Muscle of back (tissue), 13 donors: Measurements from ENCODE around the gene AVL9. TPM values are rescaled to one million over a fixed set of nuclear protein-coding genes. Genes with fewer than 3 reads are reported as not detected.
"Not testable (repeated sequence)": the region's sequence is repeated elsewhere in the genome, so short reads cannot be mapped to it uniquely, and the experiment has no call there.

ENCODE experiments used
- DNase-seq, 3 donors: peaks; one replicate each; pipeline versions ENCODE4 v3.0.0 to v3.0.0-alpha.2; 2013
- long read RNA-seq, 9 donors: transcript quantifications; one replicate each; lab custom pipeline, GENCODE V29; 2026
- polyA plus RNA-seq, 10 donors: library from polyadenylated mRNA; unstranded; fragments of 120-200 nt; gene quantifications; one replicate each; pipeline ENCODE4 v1.2.1, GENCODE V29; 2013; ENCODE audit not compliant: insufficient read length in 10 of 10

Gene AVL9
- polyA plus RNA-seq: 10 to 100 TPM; 10.3 to 19.7 (median 15.1) TPM
- long read RNA-seq, donor 1, full-length matches to known transcripts: 1 of 1 reads
- long read RNA-seq, donor 1, partial matches to known transcripts: 0 of 1 reads
- long read RNA-seq, donor 1, other reads (novel, unspliced or antisense): 0 of 1 reads
- long read RNA-seq, donor 2, full-length matches to known transcripts: 2 of 2 reads
- long read RNA-seq, donor 2, partial matches to known transcripts: 0 of 2 reads
- long read RNA-seq, donor 2, other reads (novel, unspliced or antisense): 0 of 2 reads
- long read RNA-seq, donor 3: 0 reads
- long read RNA-seq, donor 4, partial matches to known transcripts: 0 of 1 reads
- long read RNA-seq, donor 4, other reads (novel, unspliced or antisense): 0 of 1 reads
- long read RNA-seq, donor 5, full-length matches to known transcripts: 1 of 1 reads
- long read RNA-seq, donor 5, partial matches to known transcripts: 0 of 1 reads
- long read RNA-seq, donor 5, other reads (novel, unspliced or antisense): 0 of 1 reads
- long read RNA-seq, donor 6, full-length matches to known transcripts: 1 of 1 reads
- long read RNA-seq, donor 6, partial matches to known transcripts: 0 of 1 reads
- long read RNA-seq, donor 6, other reads (novel, unspliced or antisense): 0 of 1 reads
- long read RNA-seq, donor 7, full-length matches to known transcripts: 2 of 2 reads
- long read RNA-seq, donor 7, partial matches to known transcripts: 0 of 2 reads
- long read RNA-seq, donor 7, other reads (novel, unspliced or antisense): 0 of 2 reads
- long read RNA-seq, donor 8: 0 reads
- long read RNA-seq, donor 9: 0 reads

GRCh38 chr7:32495298-32496051, at the start of gene AVL9:
TSS of gene AVL9 (plus strand) at chr7:32495489. CDS start at chr7:32495710, 221 bp downstream.
- peak; percentile 95 to 98 (median 96) for DNase-seq

GRCh38 chr7:32447218-32447617, 48.1 kb upstream of the AVL9 start:
- no peak for DNase-seq

- no peak for DNase-seq
Measured at GRCh38 chr7:32453341-32454011, 41.8 kb upstream of the AVL9 start.

- DNase-seq: no peak
Measured at GRCh38 chr7:32458025-32458424, 37.3 kb upstream of the AVL9 start.

GRCh38 chr7:32459788-32460187, 35.5 kb upstream of the AVL9 start:
- no peak for DNase-seq

- DNase-seq: no peak
Measured at GRCh38 chr7:32461484-32461883, 33.8 kb upstream of the AVL9 start.

DNA sequence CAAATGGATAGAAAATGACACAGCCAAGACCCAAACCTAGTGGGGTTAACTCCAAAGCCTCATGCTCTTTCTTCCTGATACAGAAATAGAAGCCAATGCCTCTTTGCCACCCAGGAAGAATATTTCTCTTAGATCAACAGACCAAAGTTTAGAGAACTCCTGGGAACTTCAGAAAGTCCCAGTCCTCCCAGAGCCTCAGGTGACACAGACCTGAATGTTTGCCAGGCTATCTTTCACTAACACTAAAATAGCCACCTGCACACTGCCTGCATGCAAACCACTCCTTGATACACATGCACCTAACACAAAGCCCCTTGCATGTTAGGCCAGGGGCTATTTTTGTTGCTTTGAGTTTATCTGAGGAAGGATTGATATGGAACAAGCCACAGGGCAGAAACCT, 32.8 kb upstream of the AVL9 start:
- DNase-seq: no peak

DNA sequence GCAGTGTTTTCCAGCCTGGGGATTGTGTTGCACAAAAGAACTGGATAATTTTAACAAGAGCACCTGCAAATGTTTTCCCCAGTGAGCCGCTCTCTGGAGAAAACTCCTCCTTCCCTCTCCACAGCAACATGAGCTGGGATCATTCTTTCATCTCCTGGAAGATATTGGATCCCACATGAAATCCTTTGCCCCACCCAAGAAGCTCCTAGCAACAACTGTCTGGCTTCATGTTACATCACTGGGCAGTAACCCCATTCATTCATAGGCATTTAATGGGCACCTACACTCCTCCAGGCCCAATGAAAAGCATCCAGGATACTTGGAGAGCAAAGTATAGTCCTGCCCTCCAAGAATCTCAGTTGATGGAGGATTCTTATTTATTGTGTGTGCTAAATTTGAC, 32.3 kb upstream of the AVL9 start:
- peak in 1 of 3 donors; percentile 2 for DNase-seq

DNA sequence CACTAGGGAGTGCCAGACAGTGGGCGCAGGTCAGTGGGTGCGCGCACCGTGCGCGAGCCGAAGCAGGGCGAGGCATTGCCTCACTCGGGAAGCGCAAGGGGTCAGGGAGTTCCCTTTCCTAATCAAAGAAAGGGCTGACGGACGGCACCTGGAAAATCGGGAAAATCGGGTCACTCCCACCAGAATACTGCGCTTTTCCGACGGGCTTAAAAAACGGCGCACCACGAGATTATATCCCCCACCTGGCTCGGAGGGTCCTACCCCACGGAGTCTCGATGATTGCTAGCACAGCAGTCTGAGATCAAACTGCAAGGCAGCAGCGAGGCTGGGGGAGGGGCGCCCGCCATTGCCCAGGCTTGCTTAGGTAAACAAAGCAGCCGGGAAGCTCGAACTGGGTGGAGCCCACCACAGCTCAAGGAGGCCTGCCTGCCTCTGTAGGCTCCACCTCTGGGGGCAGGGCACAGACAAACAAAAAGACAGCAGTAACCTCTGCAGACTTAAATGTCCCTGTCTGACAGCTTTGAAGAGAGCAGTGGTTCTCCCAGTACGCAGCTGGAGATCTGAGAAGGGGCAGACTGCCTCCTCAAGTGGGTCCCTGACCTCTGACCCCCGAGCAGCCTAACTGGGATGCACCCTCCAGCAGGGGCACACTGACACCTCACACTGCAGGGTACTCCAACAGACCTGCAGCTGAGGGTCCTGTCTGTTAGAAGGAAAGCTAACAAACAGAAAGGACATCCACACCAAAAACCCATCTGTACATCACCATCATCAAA, 30.5 kb upstream of the AVL9 start:
- DNase-seq: not testable (repeated sequence)

DNA sequence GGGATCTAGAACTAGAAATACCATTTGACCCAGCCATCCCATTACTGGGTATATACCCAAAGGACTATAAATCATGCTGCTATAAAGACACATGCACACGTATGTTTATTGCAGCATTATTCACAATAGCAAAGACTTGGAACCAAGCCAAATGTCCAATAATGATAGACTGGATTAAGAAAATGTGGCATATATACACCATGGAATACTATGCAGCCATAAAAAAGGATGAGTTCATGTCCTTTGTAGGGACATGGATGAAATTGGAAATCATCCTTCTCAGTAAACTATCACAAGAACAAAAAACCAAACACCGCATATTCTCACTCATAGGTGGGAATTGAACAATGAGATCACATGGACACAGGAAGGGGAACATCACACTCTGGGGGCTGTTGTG, 25.3 kb upstream of the AVL9 start:
- DNase-seq: not testable (repeated sequence)

DNA sequence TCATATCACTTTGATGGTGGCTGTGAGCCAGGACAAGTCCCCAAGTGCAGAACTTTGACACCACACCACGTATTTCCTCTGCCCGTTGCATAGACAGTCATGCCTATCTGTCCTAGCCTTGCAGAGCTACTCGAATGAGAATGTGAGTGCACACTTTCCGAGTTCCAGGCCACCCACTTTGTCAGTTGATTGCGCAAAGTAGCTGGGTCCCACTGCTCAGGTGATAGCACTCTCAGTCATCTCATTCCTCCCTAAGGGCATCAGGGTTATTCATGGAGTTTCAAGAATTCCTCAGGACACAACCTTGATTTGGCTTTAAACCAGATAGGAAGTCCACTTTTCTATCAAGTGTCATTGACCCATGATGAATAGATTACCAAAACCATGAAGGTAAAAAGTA, 24.4 kb upstream of the AVL9 start:
- DNase-seq: no peak

DNA sequence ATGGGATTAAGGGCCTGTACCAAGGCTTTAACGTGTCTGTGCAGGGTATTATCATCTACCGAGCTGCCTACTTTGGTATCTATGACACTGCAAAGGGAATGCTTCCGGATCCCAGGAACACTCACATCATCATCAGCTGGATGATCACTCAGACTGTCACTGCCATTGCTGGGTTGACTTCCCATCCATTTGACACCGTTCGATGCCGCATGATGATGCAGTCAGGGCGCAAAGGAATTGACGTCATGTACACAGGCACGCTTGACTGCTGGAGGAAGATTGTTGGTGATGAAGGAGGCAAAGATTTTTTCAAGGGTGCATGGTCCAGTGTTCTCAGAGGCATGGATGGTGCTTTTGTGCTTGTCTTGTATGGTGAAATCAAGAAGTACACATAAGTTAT, 23.3 kb upstream of the AVL9 start:
- no peak for DNase-seq

DNA sequence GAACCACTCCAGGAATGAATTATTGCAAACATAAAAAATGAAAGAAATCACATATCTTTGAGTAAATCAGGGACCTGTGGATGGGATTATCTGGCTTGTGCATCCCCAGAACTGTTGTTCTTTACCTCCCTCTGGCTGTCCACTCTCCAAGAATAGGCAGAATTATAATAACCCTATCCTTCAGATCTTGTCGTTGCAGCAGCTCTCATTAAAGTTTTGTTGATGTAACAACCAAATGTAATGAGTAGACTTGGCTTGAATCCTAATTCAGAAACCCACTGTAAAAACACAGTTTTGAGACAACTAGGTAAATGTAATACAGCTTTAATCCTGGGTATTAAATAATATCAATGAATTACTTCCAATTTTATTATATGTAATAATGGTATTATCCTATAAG, 21.3 kb upstream of the AVL9 start:
- DNase-seq: no peak

DNA sequence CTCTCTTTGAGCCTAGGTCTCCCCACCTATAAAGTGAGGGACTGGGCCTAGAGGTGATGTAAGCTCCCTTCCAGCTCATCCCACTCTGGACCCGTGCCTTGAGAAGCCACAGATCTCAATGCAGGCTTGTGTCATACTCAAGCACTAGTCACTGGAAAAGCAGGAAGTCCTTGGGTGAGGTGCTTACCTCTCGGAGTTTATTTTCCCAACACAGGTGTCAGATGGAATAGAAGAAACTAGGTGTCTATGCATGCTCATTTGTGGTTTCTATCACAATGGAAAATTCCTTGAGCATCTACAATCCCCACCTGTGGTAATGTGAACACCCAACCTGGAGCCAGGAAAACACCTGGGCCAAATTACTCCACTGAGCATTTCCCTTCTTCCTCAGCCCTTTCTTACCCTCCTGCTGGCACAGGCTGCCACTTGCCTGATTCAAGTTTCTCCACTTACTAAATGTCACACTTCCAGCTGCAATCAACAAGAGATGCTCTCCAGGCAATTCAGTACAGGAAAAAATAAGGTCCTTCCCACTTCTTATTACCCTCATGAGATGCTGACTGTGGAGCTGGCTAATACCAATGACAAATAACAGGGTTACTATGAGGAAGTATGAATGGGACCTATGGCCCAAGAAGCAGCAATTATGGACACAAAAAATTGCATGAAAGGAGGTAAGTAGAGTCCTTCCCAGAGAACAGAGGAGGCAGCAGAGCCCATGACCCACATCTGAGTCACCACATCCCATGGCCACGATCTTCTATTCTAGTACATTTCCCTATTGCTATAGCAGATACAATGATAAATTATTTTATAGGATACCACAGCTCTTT, 18.3 kb upstream of the AVL9 start:
- no peak for DNase-seq

- DNase-seq: no peak
Measured at GRCh38 chr7:32477649-32477980, 17.7 kb upstream of the AVL9 start.

DNA sequence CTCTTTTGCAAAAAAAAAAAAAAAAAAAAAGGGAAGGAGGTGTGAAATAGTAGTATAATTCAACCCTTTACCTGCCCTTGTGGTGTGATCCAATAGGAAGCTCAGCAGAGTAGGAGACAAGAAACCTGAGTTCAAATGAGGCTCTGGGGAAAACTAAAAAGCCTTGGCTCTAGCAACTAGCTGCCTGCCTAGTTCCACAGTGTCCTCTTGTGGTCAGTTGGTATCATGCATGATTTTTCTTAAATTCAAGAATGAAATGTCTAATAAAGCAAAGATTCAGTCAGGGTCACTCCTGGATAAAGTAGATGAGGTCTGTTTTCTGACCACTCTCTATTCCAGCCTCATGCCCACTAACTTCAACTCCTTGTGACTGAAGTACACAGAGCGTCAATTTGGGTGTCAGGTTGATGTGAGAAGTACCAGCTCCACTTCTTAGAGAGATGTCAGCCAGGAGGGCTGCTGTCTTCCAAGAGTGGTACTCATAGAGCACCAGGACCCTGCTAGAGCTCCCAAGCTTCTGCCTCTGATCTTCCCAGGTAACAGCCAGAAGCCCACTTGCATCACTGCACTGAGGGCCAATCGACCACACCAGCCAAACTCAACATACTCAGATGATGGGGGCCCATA, 15.6 kb upstream of the AVL9 start:
- DNase-seq: peak in 2 of 3 donors; percentile 16 to 42

DNA sequence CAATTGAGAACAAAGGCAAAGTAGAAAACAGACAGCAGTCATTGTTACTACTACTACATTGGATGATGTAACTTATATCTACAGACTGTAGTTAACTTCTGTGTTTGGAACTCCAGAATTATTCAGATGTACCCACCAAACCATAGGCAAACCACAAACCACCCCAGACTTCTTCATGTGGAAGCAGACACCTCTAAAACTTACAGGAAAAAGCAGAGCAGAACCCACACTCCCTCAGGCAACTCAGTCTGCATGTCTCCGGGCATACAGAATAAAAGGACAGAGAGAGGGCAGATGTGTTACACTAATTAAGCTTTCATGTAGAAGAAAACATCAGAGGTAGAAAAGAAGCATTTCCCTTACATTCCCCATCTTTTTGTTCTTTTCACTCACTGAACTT, 14.1 kb upstream of the AVL9 start:
- no peak for DNase-seq

GRCh38 chr7:32481921-32482320, 13.4 kb upstream of the AVL9 start:
- DNase-seq: no peak

GRCh38 chr7:32489788-32490126, 5.5 kb upstream of the AVL9 start:
- no peak for DNase-seq
